H1 (cell line): ENCODE measurements around the gene OMP. TPM values are rescaled to one million over a fixed set of nuclear protein-coding genes. Genes with fewer than 3 reads are reported as not detected.

ENCODE experiments used
- BACH1 ChIP-seq: IDR thresholded peaks from 2 replicates; pipeline ENCODE4 v1.6.1; 2012; ENCODE audit warnings: low read length, improper control_type of control experiment
- CHD1 ChIP-seq: IDR thresholded peaks from 2 replicates; pipeline ENCODE4 v1.6.1; 2012; ENCODE audit warnings: low read depth, low read length, improper control_type of control experiment
- CTBP2 ChIP-seq: IDR thresholded peaks from 2 replicates; pipeline ENCODE4 v1.7.0; 2011; ENCODE audit warnings: borderline replicate concordance, mild to moderate bottlenecking, moderate library complexity, mixed read lengths, low read length; ENCODE audit not compliant: insufficient read depth, insufficient read length
- KDM5A ChIP-seq: fragments of 200-600 bp; IDR thresholded peaks from 2 replicates; pipeline ENCODE4 v1.7.1; 2012; ENCODE audit warnings: mild to moderate bottlenecking, low read length, inconsistent platforms, mixed read lengths
- RAD21 ChIP-seq, 2 experiments: IDR thresholded peaks in 1 of 2; conservative IDR thresholded peaks in 1 of 2; 2 replicates each; pipeline ENCODE4 v1.6.1; 2011; ENCODE audit warnings: low read depth in 2 of 2, low read length in 2 of 2, improper control_type of control experiment in 1 of 2, inconsistent platforms in 1 of 2, mild to moderate bottlenecking in 1 of 2, moderate library complexity in 1 of 2
- polyA plus RNA-seq, 7 experiments: library from polyadenylated mRNA; depleted of rRNA in 3 of 7; stranded (reverse) in 5 of 7; unstranded in 2 of 7; fragments of >200 nt in 5 of 7; fragments of 200-250 nt in 2 of 7; gene quantifications; 1 replicate in 5 of 7; 2 replicates in 1 of 7; 4 replicates in 1 of 7; pipeline versions ENCODE4 v1.2.1 to v1.2.3, GENCODE V29; 2011 to 2013; ENCODE audit warnings: missing spikeins in 2 of 7, mixed read lengths in 2 of 7
- total RNA-seq: library from RNA; stranded (reverse); fragmentation: NEBNext Ultra II Directional; extraction: Animal tissue kit (Norgen Biotek cat#: 25700); gene quantifications from 2 replicates; pipeline ENCODE4 v1.2.1, GENCODE V29; 2021

The OMP gene
- total and polyA plus RNA-seq, 2 of the 8 experiments (the other 6 are each of a cell fraction or from before 2014, with no cell fraction given), result not detected

DNA sequence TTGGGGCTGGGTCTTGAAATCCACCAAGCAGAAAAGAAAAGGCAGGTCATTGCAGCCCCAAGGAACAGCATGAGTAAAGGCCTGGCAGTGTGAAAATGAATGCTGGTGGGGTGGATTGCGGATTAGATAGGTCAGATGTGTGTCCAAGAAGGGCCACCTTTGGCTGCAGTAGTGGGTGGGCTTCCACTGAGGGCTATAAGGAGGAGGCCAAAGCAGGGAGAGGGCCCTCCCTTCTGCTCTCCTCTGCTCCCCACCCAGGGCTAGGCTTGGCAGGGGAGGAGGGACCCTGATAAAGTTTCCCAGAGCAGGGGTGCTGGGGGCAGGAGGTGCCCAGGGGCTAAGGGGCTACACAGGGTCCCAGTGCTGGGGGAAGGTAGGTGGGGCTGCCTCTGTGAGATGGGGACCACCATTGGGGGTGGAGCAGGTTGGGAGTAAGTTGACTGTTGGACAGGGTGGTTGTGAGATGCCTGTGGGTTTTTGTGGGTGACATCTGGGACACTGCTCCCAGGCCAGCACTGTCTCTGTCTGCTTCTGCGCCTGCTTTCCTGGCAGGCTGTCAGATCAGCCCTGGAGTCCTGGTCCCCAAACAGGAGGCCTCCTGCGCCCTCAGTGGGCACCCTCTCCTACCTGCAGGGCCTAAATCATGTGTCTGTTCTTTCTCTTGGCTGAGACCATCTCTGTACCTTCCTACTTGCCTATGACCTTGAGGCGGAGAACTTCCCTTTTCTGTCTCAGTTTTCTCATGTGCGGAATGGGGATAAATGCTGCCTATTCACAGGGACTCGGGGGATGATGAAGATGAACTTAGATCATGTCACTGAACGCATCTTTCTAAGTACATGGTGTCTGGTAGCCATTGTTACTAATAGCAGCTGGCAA lies 33.9 kb upstream of the OMP start (continued):
- TF ChIP-seq BACH1 (no peak), CHD1 (no peak), KDM5A (no peak), RAD21 (IDR thresholded peaks at IDR 0.05 in 1 of 2, conservative IDR thresholded peaks at IDR 0.05 in 1 of 2; ENCODE audit: low read depth in 2 of 2, low read length in 2 of 2) (no peak), CTBP2 (no peak)
